Endodermal cell (in vitro differentiated cells): Measurements from ENCODE around the gene SESN1. TPM values are rescaled to one million over a fixed set of nuclear protein-coding genes. Genes with fewer than 3 reads are reported as not detected.

Experiments used
- DNase-seq: peaks from one replicate; pipeline ENCODE4 v3.0.0-alpha.2; 2017
- H3K27ac ChIP-seq: 2 replicates; pipeline ENCODE4 v1.5.1; 2013; ENCODE audit warnings: mild to moderate bottlenecking, low read depth, low read length, moderate library complexity
- H3K27me3 ChIP-seq: 2 replicates; pipeline ENCODE4 v1.6.1; 2013; ENCODE audit warnings: mild to moderate bottlenecking, low read length, moderate library complexity; ENCODE audit not compliant: insufficient read depth, control insufficient read depth, poor library complexity, severe bottlenecking
- H3K36me3 ChIP-seq: 2 replicates; pipeline ENCODE4 v1.7.0; 2013; ENCODE audit warnings: mild to moderate bottlenecking, low read length, moderate library complexity; ENCODE audit not compliant: control insufficient read depth, insufficient read depth
- H3K4me1 ChIP-seq: one replicate; pipeline ENCODE4 v1.7.0; 2013; ENCODE audit warnings: low read length; ENCODE audit not compliant: control insufficient read depth, insufficient read depth
- H3K4me3 ChIP-seq: 2 replicates; pipeline ENCODE4 v1.5.1; 2013; ENCODE audit warnings: mild to moderate bottlenecking, low read length, moderate library complexity
- H3K9ac ChIP-seq: 2 replicates; pipeline ENCODE4 v1.6.1; 2013; ENCODE audit warnings: mild to moderate bottlenecking, low read length, moderate library complexity; ENCODE audit not compliant: poor library complexity, severe bottlenecking; ENCODE audit errors: extremely low read depth
- H3K9me3 ChIP-seq: 2 replicates; pipeline ENCODE4 v1.6.1; 2013; ENCODE audit warnings: mild to moderate bottlenecking, low read length, moderate library complexity; ENCODE audit not compliant: control insufficient read depth
- H3K27ac Mint-ChIP-seq: 2 replicates; pipeline ENCODE4 v1.8.0; 2020; ENCODE audit warnings: mixed read lengths
- H3K27me3 Mint-ChIP-seq: 2 replicates; pipeline ENCODE4 v1.8.0; 2021; ENCODE audit warnings: mild to moderate bottlenecking, mixed read lengths; ENCODE audit not compliant: insufficient read depth
- H3K36me3 Mint-ChIP-seq: 2 replicates; pipeline ENCODE4 v1.8.0; 2020; ENCODE audit warnings: low read depth, mixed read lengths
- H3K4me1 Mint-ChIP-seq: 2 replicates; pipeline ENCODE4 v1.8.0; 2020; ENCODE audit warnings: mixed read lengths
- H3K4me3 Mint-ChIP-seq: 2 replicates; pipeline ENCODE4 v1.8.0; 2020; ENCODE audit warnings: mild to moderate bottlenecking, moderate library complexity, mixed read lengths
- H3K9me3 Mint-ChIP-seq: 2 replicates; pipeline ENCODE4 v1.8.0; 2020; ENCODE audit warnings: mild to moderate bottlenecking, mixed read lengths
- WGBS, 2 experiments: methylation state at CpG; one replicate each; pipeline versions ENCODE4 v1.1.5 to v1.1.7; 2013; ENCODE audit warnings: missing lambda C conversion rate in 2 of 2, mixed read lengths in 1 of 2; ENCODE audit not compliant: insufficient coverage in 1 of 2, insufficient read length in 1 of 2; 5-methylcytosine and 5-hydroxymethylcytosine counted together
- total RNA-seq, 2 donors: library from RNA; stranded (reverse); fragmentation: NEBNext Ultra II Directional in 1 of 2; extraction: Animal tissue kit (Norgen Biotek cat#: 25700) in 1 of 2; gene quantifications; 2 replicates in 1 of 2; 3 replicates in 1 of 2; pipeline ENCODE4 v1.2.1, GENCODE V29; 2021
- TF ChIP-seq, protein P1 (sequence below): fragments of 200-600 bp; sonication (generic); conservative IDR thresholded peaks from 2 replicates; pipeline ENCODE4 v1.5.0; 2021; ENCODE audit warnings: antibody characterized with exemption, mild to moderate bottlenecking

The SESN1 gene
- total RNA-seq, 2 donors from 2014 or later: 7.5 to 13.1 TPM

DNA sequence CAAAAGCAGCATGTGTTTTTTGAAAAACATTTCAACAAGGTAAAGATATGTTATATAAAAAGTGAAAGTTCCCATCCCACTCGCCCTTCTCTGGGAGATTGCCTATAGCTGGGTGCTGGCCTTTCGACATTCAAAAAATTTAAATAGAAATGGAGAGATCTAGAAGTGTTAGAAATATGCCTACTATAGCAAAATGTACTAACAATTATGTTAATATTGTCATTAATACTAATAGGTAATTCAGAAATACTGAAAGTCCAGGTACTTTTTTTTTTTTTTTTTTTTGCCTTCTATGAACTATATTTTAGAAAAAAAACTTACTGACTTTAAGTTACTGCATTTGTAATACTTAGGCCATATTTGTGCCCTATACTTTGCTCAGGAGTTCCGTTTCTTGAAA, 87.1 kb downstream of the SESN1 start:
- peaks cover 1% of the 10 kb centered on the region for H3K27me3 Mint-ChIP-seq
- Histone ChIP-seq H3K27ac (no peak overlapping the region), H3K36me3 (no peaks in the 10 kb centered on the region), H3K9ac (no peak overlapping the region), H3K27me3 (peaks cover 5% of the 10 kb centered on the region), H3K9me3 (no peaks in the 10 kb centered on the region), H3K4me3 (peak overlapping the region; percentile 86), H3K4me1 (no peaks in the 10 kb centered on the region)
- H3K4me3 Mint-ChIP-seq: no peak overlapping the region
- no peak overlapping the region for H3K27ac Mint-ChIP-seq
- WGBS, 2 experiments: 84 to 100% methylated on average over 1 to 3 of the region's 3 CpGs
- H3K36me3 Mint-ChIP-seq: no peaks in the 10 kb centered on the region
- H3K4me1 Mint-ChIP-seq: peaks cover 18% of the 10 kb centered on the region
- TF ChIP-seq, protein P1, sequence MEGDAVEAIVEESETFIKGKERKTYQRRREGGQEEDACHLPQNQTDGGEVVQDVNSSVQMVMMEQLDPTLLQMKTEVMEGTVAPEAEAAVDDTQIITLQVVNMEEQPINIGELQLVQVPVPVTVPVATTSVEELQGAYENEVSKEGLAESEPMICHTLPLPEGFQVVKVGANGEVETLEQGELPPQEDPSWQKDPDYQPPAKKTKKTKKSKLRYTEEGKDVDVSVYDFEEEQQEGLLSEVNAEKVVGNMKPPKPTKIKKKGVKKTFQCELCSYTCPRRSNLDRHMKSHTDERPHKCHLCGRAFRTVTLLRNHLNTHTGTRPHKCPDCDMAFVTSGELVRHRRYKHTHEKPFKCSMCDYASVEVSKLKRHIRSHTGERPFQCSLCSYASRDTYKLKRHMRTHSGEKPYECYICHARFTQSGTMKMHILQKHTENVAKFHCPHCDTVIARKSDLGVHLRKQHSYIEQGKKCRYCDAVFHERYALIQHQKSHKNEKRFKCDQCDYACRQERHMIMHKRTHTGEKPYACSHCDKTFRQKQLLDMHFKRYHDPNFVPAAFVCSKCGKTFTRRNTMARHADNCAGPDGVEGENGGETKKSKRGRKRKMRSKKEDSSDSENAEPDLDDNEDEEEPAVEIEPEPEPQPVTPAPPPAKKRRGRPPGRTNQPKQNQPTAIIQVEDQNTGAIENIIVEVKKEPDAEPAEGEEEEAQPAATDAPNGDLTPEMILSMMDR: no peak
- no peak for DNase-seq
- no peaks in the 10 kb centered on the region for H3K9me3 Mint-ChIP-seq

DNA sequence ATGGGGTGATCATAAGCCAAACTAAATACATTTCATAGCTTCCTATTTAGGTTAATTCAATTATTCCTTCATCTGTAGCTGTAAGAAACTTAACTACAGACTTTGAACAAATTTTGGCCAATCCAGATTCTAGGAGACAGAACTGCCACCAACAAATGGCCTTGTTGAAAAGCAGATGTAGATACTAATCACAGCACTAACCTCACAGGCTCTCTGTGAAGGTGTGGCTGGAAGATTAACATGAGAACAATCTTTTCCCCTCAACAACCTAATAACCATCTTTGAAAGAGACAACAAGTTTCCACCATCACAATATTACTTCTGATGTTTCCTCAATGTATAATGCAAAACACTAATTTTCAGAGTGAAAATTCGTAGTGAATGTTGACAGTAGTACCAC, 87.8 kb downstream of the SESN1 start:
- Histone ChIP-seq H3K4me3 (no peak overlapping the region), H3K27ac (no peak overlapping the region), H3K36me3 (no peaks in the 10 kb centered on the region), H3K9ac (no peak overlapping the region), H3K9me3 (no peaks in the 10 kb centered on the region), H3K4me1 (peaks cover 4% of the 10 kb centered on the region), H3K27me3 (peaks cover 5% of the 10 kb centered on the region)
- Mint-ChIP-seq H3K9me3 (no peaks in the 10 kb centered on the region), H3K4me3 (no peak overlapping the region), H3K36me3 (no peaks in the 10 kb centered on the region), H3K27ac (no peak overlapping the region), H3K27me3 (peaks cover 1% of the 10 kb centered on the region), H3K4me1 (peaks cover 25% of the 10 kb centered on the region)
- no peak for DNase-seq
- 85% methylated on average over 1 of the region's 1 CpG; no CpG with 5 or more reads in 1 of the 2 experiments for WGBS, 2 experiments
- TF ChIP-seq, protein P1: no peak

DNA sequence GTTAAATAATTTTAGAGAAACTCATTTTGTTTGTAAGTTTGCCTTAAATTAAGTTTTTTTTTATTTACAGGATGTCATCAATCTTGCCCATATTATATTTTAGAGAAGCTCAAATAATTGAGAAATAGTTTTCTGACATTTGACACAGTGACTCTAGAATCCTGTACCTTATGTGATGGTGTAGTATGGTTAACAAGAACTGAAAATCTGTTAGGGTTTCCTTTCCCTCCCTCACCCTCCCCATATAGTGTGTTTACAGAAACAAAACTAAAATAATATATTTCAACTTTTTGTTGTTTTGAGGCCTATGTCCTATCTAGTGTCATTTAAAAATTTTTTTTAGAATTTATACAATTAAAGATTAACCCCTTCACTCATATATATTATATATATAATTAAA, 91.8 kb downstream of the SESN1 start:
- Mint-ChIP-seq H3K27me3 (no peaks in the 10 kb centered on the region), H3K4me3 (no peak overlapping the region), H3K27ac (no peak overlapping the region), H3K36me3 (no peaks in the 10 kb centered on the region), H3K9me3 (no peaks in the 10 kb centered on the region), H3K4me1 (peaks cover 24% of the 10 kb centered on the region)
- H3K9ac ChIP-seq: no peak overlapping the region
- peaks cover 9% of the 10 kb centered on the region for H3K4me1 ChIP-seq
- peaks cover 13% of the 10 kb centered on the region for H3K36me3 ChIP-seq
- H3K27me3 ChIP-seq: peaks cover 2% of the 10 kb centered on the region
- H3K4me3 ChIP-seq: no peak overlapping the region
- no peak overlapping the region for H3K27ac ChIP-seq
- no peak for DNase-seq
- H3K9me3 ChIP-seq: no peaks in the 10 kb centered on the region
- TF ChIP-seq, protein P1: no peak
